ENCODE data around the gene DYRK1A.

GRCh38 chr21:37368541-37369279, 2.1 kb downstream of the DYRK1A start:
- TF ChIP-seq EZH2 (IDR thresholded peaks at IDR 0.05), result no peak
- no peak for TF ChIP-seq POLR2AphosphoS5 (IDR thresholded peaks at IDR 0.05; ENCODE audit: low read depth, low read length)
- no peak for TF ChIP-seq CTCF (IDR thresholded peaks at IDR 0.05 in 2 of 3, conservative IDR thresholded peaks at IDR 0.05 in 1 of 3; ENCODE audit: borderline replicate concordance in 1 of 3, insufficient read depth in 1 of 3, low read depth in 2 of 3, low read length in 2 of 3)
- TF ChIP-seq ELF1 (IDR thresholded peaks at IDR 0.05; ENCODE audit: borderline replicate concordance, low read depth), result no peak
